Measurements from ENCODE around the gene MIAT. TPM values are rescaled to one million over a fixed set of nuclear protein-coding genes. Genes with fewer than 3 reads are reported as not detected.

The MIAT gene
- total and polyA plus RNA-seq, 3 donors from 2014 or later: 1.7 to 3.3 (median 2.4) TPM

DNA sequence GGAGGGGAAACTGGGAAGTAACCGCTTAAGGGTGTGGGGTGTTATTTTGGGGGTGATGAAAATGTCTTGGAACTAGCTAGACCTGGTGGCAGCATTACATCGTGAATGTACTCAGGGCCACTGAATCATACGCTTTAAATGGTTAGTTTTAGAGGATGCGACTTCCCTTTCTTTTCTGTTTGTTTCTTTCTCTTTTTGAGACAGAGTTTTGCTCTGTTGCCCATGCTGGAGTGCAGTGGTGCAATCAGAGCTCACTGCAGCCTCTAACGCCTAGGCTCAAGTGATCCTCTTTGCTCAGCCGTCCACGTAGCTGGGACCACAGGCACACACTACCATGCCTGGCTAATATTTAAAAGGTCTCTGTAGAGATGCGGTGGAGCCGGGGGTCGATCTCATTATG is 5.6 kb upstream of the MIAT start:
- H3K36me3 ChIP-seq (ENCODE audit: low read depth, missing control alignments): no peaks in the 10 kb centered on the region
- H3K4me3 ChIP-seq: no peak overlapping the region
- H3K4me1 ChIP-seq: no peaks in the 10 kb centered on the region
- DNase-seq: no peak
- H3K27ac ChIP-seq: no peak overlapping the region
- intact Hi-C loops (cut with DNase I; ENCODE audit: low total_unique reads): no loop called here
- H3K27me3 ChIP-seq: no peaks in the 10 kb centered on the region
- TF ChIP-seq POLR2A (IDR thresholded peaks at IDR 0.05): no peak
- TF ChIP-seq, protein P1, sequence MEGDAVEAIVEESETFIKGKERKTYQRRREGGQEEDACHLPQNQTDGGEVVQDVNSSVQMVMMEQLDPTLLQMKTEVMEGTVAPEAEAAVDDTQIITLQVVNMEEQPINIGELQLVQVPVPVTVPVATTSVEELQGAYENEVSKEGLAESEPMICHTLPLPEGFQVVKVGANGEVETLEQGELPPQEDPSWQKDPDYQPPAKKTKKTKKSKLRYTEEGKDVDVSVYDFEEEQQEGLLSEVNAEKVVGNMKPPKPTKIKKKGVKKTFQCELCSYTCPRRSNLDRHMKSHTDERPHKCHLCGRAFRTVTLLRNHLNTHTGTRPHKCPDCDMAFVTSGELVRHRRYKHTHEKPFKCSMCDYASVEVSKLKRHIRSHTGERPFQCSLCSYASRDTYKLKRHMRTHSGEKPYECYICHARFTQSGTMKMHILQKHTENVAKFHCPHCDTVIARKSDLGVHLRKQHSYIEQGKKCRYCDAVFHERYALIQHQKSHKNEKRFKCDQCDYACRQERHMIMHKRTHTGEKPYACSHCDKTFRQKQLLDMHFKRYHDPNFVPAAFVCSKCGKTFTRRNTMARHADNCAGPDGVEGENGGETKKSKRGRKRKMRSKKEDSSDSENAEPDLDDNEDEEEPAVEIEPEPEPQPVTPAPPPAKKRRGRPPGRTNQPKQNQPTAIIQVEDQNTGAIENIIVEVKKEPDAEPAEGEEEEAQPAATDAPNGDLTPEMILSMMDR (IDR thresholded peaks at IDR 0.05): no peak
- H3K9me3 ChIP-seq: no peaks in the 10 kb centered on the region
- 82 to 93% methylated on average over 10 of the region's 10 CpGs for WGBS, 2 donors

DNA sequence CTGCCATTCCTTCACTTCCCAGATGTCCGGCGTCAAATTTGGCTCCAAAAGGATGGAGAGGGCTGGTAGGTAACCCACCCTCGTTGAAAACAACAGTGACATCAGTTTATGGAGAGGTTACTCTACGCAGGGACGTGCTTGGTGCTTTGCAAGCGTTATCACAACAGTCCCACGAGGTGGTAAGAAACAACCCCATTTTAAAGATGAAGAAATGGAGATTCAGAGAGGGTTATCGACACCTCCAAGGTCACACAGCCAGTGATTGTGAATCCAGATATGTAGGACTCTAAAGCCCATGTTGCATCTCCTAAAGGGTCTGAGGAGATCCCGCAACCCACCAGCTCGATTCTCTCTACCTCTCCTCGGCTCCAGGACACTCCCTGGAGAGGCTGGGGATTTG is 773 bp downstream of the MIAT start:
- no peak for DNase-seq
- Histone ChIP-seq H3K27me3 (no peaks in the 10 kb centered on the region), H3K27ac (no peak overlapping the region), H3K4me1 (peaks cover 9% of the 10 kb centered on the region), H3K36me3 (ENCODE audit: low read depth, missing control alignments) (no peaks in the 10 kb centered on the region), H3K9me3 (no peaks in the 10 kb centered on the region), H3K4me3 (no peak overlapping the region)
- WGBS, 2 donors: 0 to 4% methylated on average over 7 to 11 of the region's 11 CpGs
- intact Hi-C loops (cut with DNase I; ENCODE audit: low total_unique reads): no loop called here
- no peak for TF ChIP-seq POLR2A (IDR thresholded peaks at IDR 0.05)
- TF ChIP-seq, protein P1 (IDR thresholded peaks at IDR 0.05): no peak

DNA sequence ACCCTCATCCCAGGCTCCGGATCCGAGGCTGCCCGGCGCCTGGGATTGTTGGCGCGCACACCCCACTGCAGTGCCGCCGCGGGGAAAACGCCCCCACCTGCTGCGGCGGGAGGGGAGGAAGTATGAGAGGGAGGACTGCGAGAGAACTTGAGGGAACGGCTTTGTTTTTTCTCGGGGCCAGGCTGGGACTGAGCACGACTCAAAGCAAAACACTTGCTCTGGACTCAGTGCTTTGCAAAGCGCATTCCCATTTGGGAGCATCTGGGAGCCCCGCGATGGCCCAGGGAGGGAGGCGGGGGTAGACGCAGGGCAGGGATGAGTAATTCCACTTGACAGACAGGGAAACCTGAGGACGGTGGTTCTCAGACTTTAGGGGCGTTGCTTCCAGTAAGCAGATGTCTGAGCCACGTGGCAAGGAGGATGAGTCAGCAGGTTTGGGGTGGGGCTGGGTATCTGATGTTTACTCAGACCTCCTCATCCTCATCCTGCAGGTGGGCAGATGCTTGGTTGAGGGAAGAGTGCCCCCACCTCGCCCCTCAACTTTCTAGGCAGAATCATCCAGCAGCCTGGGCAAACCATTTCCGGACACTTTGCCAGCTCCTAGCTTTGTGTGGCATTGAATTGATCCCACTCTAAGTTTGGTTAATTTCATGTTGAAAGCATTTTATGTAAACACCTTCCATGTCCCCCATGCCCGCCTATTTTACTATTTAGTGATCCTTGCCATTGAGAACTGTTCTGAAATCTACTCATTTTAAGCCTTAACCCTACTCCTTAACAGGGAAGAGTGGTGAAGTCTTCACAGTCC is 1.5 kb downstream of the MIAT start:
- Histone ChIP-seq H3K9me3 (no peaks in the 10 kb centered on the region), H3K27ac (no peak overlapping the region), H3K4me1 (peaks cover 9% of the 10 kb centered on the region), H3K4me3 (no peak overlapping the region), H3K27me3 (no peaks in the 10 kb centered on the region), H3K36me3 (ENCODE audit: low read depth, missing control alignments) (no peaks in the 10 kb centered on the region)
- no peak for TF ChIP-seq POLR2A (IDR thresholded peaks at IDR 0.05)
- TF ChIP-seq, protein P1 (IDR thresholded peaks at IDR 0.05): no peak
- WGBS, 2 donors: 6 to 7% methylated on average over 21 to 27 of the region's 27 CpGs
- intact Hi-C loops (cut with DNase I; ENCODE audit: low total_unique reads): no loop called here
- DNase-seq: peak; percentile 43

DNA sequence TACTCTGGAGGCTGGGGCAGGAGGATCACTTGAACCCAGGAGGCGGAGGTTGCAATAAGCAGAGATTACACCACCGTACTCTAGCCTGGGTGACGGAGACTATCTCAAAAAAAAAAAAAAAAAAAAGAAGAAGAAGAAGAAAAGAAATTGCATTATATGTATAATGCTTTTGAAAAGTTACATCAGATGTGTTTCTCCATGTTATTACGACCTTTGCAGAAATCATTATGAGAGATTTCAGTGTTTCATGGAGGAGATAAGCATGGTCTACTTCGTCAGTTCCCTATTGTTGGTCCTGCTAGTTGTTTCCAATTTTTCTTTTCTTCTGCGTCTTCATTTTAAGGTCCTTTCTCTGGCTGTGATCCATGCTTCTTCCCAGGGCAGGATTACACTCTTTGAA is 3.0 kb downstream of the MIAT start:
- intact Hi-C loops (cut with DNase I; ENCODE audit: low total_unique reads): no loop called here
- no peaks in the 10 kb centered on the region for H3K36me3 ChIP-seq (ENCODE audit: low read depth, missing control alignments)
- H3K4me1 ChIP-seq: peaks cover 9% of the 10 kb centered on the region
- H3K9me3 ChIP-seq: no peaks in the 10 kb centered on the region
- 82 to 88% methylated on average over 6 of the region's 6 CpGs for WGBS, 2 donors
- no peaks in the 10 kb centered on the region for H3K27me3 ChIP-seq
- H3K4me3 ChIP-seq: no peak overlapping the region
- H3K27ac ChIP-seq: no peak overlapping the region
- no peak for TF ChIP-seq POLR2A (IDR thresholded peaks at IDR 0.05)
- TF ChIP-seq, protein P1 (IDR thresholded peaks at IDR 0.05): no peak
- no peak for DNase-seq
